ENCODE data around the gene MRPL50. TPM values are rescaled to one million over a fixed set of nuclear protein-coding genes. Genes with fewer than 3 reads are reported as not detected.

Gene MRPL50
- total and polyA plus RNA-seq, 9 of the 15 experiments (the other 6 are each of a cell fraction or from before 2014, with no cell fraction given): 17.5 to 107 (median 37.4) TPM

- no peaks in the 10 kb centered on the region for H3K36me3 ChIP-seq (ENCODE audit: control insufficient read depth, insufficient read depth, low read length)
- ATAC-seq: no peak
- peaks cover 3% of the 10 kb centered on the region in 2 experiments; a peak in 3 of 5 replicates for H3K4me1 ChIP-seq (replicated peaks in 1 of 2; ENCODE audit: control insufficient read depth in 2 of 2, insufficient read depth in 2 of 2, low read length in 2 of 2)
- H3K9ac ChIP-seq (ENCODE audit: insufficient read depth in 1 of 2, low read depth in 2 of 2, low read length in 2 of 2): no peak overlapping the region
- 59% methylated on average over 6 of the region's 6 CpGs for WGBS (ENCODE audit: insufficient coverage, low coverage, missing lambda C conversion rate)
- TF ChIP-seq MCM3 (IDR thresholded peaks at IDR 0.05): no peak
- no peak for TF ChIP-seq ETV6 (IDR thresholded peaks at IDR 0.05; ENCODE audit: borderline replicate concordance in 1 of 2, low read depth in 2 of 2, low read length in 1 of 2)
- TF ChIP-seq ETV6 (CRISPR knock-in tag; IDR thresholded peaks at IDR 0.05; ENCODE audit: borderline replicate concordance): no peak
- no peak for TF ChIP-seq BACH1 (tag; IDR thresholded peaks at IDR 0.05)
- TF ChIP-seq DACH1 (IDR thresholded peaks at IDR 0.05; ENCODE audit: partially characterized antibody): no peak
- no peak for TF ChIP-seq MXD1 (CRISPR knock-in tag; IDR thresholded peaks at IDR 0.05; ENCODE audit: borderline replicate concordance, poor library complexity, severe bottlenecking)
- no peak for TF ChIP-seq FOXA3 (CRISPR knock-in tag; conservative IDR thresholded peaks at IDR 0.05 in 1 of 2, IDR thresholded peaks at IDR 0.05 in 1 of 2)
- no peak for TF ChIP-seq ZNF583 (CRISPR knock-in tag; IDR thresholded peaks at IDR 0.05)
- no peak for TF ChIP-seq U2AF2 (optimal IDR thresholded peaks at IDR 0.05; ENCODE audit: low read depth, low read length)
- DNase-seq (ENCODE audit: extremely low read depth in 1 of 4, low spot score in 3 of 4): no peak
- no peaks in the 10 kb centered on the region for H3K9me3 ChIP-seq (replicated peaks; ENCODE audit: control insufficient read depth, insufficient read depth, low read depth, low read length)
- H3K79me2 ChIP-seq (ENCODE audit: control insufficient read depth, insufficient read depth, low read length): no peaks in the 10 kb centered on the region
- no peak overlapping the region for H2AFZ ChIP-seq (ENCODE audit: low read depth, low read length)
- H3K9me1 ChIP-seq (ENCODE audit: control insufficient read depth, insufficient read depth, low read length): no peaks in the 10 kb centered on the region
- BruUV-seq (replicated peaks): no TSS peak
- intact Hi-C loops (cut with micrococcal nuclease): no loop called here
- no peak for FAIRE-seq
- in situ Hi-C loops (cut with MboI): no loop called here
- no peaks in the 10 kb centered on the region for H4K20me1 ChIP-seq (replicated peaks; ENCODE audit: control insufficient read depth, insufficient read depth, low read length)
- no peak overlapping the region for H3K4me3 ChIP-seq
- no peaks in the 10 kb centered on the region for H3K27me3 ChIP-seq (ENCODE audit: control insufficient read depth in 2 of 2, insufficient read depth in 2 of 2, low read length in 2 of 2)
- ChIA-PET CTCF (ENCODE audit: low intra/inter-chr PET ratio) (no interaction called here), POLR2A (interaction anchor here (0.9 kb wide), 1 partner anchor 14 kb away, joined by 3 read pairs; no protein-coding TSS in a partner anchor)
- H3K27ac ChIP-seq (ENCODE audit: extremely low read depth, low read depth, low read length): no peak overlapping the region
- no peak overlapping the region for H3K4me2 ChIP-seq (ENCODE audit: insufficient read depth, low read length)
Measured at GRCh38 chr9:101376111-101376848, 22.1 kb downstream of the MRPL50 start.

Measured in K562 (cell line).